Globus pallidus (tissue), 1 donor: ENCODE results near the gene ZNF432.
A peak's percentile ranks its signal among the peaks of the same experiment; 100 is the strongest.
"Not testable (repeated sequence)": the region's sequence is repeated elsewhere in the genome, so short reads cannot be mapped to it uniquely, and the experiment has no call there.

Source experiments
- DNase-seq: peaks from one replicate; pipeline ENCODE4 v3.0.0-alpha.2; 2015; ENCODE audit warnings: low spot score

The ZNF432 gene

DNA sequence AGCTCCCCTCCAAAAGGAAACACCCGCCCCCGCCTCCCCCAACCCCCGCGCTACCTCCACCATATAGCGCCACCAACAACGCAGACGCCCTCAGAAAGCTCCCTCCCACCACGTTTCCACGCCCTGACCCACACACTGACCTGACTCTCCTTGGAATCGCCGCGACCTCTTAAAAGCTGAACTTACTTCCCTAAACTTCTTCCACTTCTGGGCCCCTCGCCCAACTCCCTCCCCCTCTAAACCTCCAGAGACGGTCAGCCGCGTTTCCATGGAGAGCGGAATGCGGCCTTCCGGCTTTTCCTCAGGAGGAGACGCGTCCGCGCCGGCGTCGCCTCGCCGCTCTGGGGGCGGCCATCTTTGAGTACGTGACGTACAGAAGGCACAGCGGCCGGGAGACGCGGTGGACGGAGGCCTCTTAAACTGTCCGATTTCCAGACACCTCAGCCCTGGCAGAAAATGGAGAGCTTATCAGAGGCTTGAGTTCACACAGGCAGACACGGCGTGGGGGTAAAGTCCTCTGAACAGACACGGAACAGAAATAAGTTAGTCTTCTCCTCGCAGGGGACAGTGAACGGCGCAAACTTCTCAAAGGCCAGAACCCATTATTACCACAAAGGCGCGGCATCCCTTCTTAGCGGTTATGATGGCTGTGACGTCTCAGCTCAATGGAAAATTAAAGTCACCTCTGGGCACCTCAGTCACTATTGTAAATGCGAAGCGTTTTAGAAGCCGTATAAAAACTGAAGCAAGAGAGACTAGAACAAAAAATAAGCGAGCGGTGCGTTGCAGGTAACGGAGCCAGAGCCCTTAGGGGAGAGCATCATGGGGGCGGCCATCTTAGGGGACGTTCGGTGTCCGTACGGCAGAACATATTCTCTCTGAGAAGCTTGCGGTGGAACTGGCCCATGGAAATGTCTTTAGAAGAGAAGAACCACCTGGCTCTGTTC, at the start of gene ZNF432:
ZNF432 (minus strand) TSS at position 284 of the 947 bp plus-strand sequence. CDS start 1,970 bp downstream, outside the sequence.
- peak; percentile 94 for DNase-seq

GRCh38 chr19:52096416-52096815, 47.8 kb upstream of the ZNF432 start:
- not testable (repeated sequence) for DNase-seq

DNA sequence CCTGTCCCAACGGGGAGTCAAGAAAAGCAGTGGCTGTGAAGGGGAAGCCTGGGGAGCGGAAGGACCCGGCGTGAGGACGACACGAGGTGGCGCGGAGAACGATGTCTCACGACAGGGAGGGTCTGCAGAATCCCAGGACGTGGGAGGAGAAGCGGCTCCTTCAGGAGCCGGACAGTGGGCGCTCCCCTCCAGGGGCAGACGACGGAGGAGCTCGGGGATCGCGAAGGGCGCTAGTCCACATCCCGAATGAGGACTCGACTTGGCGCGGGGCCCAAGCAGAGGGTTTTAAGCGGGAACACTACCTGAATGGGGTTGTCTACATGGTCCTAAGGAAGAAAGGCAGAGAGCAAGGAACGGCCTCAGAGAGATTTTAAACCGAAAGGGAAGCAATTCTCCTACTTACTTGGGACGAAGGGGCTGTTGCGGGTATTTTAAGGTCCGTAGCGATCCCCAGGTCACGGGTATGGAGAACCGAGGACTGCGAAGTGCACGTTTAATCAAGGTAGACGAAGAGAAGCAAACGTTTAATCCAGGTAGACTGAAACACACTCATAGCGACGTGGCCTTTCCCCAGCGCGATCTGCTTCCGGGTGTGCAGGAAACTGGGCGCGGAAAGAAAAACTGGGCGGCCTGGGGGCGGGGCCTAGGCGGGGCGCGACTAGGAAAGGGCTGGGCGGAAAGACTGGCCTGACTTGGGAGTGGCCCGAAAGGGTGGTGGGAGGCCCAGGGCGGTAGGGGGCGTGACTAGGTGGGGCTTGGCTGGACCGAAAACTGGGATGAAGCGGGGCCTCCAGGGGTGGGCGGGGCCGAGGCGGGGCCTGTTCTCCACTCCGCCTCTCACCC, 46.8 kb upstream of the ZNF432 start, which contains the start of gene ZNF841:
ZNF841 (minus strand) TSS at position 594 of the 843 bp plus-strand sequence. CDS start 10,964 bp downstream, outside the sequence.
- peak; percentile 92 for DNase-seq

DNA sequence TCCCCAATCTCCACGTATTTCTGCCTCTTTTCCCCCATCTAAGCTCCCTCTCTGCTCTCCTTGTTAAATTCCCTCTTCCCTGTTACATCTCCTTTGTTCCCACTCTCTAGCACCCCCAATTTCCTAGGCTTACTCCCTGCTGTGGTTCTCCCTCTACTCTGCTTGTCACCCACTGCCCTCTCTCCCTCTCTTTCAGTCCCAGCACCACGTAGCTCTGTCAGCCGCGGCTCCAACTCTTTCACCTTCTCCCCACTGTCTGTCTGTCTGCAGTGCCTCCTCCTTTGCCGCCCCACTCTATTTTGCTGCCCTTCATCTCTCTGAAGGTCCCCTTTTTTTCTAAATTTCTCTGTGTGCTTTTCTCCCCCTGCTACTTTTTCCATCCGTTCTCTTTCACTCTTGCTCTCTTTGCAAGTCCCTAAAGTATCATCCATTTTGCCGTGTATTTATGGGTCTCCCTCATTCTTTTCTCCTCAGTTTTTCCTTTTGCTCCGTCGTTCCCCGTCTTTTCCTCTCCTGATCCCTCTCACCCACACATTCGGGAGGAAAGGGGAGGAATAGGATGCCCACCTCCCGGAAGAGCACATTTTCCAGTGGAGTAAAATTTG, 46.0 kb upstream of the ZNF432 start:
- DNase-seq = no peak

DNA sequence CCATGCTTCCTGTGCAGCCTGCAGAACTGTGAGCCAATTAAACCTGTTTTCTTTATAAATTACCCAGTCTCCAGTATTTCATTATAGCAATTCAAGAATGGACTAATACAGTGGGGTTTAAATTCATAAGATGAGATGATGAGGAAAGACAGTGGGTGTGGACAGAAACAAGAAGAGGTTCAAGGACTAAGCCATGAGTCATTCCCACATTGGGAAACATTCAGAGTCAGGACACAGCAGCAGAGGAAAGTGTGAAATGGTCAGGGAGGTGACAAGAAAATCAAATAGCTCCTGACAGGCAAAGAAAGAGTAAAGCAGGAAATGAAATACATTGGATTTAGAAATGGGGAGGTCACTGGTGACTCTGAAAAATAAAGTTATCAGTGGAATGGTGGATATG, 37.8 kb upstream of the ZNF432 start:
- no peak for DNase-seq

- DNase-seq = no peak
Observed at GRCh38 chr19:52070496-52070895, 21.9 kb upstream of the ZNF432 start.

- DNase-seq = no peak
Observed at GRCh38 chr19:52069653-52070052, 21.0 kb upstream of the ZNF432 start.

DNA sequence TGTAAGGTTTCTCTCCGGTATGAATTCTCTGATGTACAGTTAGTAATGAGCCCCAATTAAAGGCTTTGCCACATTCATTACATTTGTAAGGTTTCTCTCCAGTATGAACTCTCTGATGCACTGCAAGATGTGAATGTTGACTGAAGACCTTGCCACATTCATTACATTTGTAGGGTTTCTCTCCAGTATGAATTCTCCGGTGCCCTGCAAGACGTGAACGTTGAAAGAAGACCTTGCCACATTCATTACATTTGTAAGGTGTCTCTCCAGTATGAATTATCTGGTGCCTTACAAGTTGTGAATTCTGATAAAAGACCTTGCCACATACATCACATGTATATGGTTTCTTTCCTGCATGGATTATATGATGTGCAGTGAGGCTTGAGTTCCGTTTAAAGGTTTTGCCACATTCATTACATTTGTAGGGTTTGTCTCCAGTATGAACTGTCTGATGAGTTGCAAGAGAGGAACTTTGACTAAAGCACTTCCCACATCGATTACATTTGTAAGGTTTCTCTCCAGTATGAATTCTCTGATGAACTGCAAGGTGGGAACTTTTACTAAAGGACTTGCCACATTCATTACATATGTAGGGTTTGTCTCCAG, 17.7 kb upstream of the ZNF432 start:
- DNase-seq = no peak

DNA sequence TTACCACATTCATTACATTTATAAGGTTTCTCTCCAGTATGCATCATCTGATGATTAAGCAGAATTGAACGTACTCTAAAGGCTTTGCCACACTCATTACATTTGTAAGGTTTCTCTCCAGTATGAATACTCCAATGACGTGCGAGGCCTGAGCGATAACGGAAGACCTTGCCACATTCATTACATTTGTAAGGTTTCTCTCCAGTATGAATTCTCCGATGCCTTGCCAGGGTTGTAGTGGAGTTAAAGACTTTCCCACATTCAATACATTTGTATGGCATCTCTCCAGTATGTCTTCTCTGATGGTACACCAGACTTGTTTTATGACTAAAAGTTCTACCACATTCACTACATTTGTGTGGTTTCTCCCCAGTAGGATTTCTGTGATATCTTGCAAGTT, 16.8 kb upstream of the ZNF432 start:
- DNase-seq = no peak

- not testable (repeated sequence) for DNase-seq
Observed at GRCh38 chr19:52056480-52056879, 7.8 kb upstream of the ZNF432 start.

GRCh38 chr19:52051736-52052135, 3.1 kb upstream of the ZNF432 start:
- not testable (repeated sequence) for DNase-seq

GRCh38 chr19:52039169-52039568, 9.5 kb downstream of the ZNF432 start:
- no peak for DNase-seq

DNA sequence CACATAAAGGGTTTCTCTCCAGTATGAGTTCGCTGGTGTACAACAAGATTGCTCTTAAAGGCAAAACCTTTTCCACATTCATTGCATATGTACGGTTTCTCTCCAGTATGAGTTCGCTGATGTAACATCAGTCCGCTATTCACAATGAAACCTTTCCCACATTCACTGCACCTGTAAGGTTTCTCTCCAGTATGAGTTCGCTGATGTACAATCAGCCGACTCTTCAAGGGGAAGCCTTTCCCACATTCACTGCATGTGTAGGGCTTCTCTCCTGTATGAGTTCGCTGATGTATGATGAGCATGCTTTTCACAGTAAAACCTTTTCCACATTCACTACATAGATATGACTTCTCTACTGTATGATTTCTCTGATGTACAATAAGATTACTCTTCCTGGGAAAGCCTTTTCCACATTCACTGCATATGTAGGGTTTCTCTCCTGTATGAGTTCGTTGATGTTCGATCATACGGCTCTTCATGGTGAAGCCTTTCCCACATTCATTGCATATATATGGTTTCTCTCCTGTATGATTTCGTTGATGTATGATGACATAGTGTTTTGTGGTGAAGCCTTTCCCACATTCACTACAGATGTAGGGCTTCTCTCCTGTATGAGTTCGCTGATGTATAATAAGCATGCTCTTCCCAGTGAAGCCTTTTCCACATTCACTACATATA, 14.4 kb downstream of the ZNF432 start:
- no peak for DNase-seq

DNA sequence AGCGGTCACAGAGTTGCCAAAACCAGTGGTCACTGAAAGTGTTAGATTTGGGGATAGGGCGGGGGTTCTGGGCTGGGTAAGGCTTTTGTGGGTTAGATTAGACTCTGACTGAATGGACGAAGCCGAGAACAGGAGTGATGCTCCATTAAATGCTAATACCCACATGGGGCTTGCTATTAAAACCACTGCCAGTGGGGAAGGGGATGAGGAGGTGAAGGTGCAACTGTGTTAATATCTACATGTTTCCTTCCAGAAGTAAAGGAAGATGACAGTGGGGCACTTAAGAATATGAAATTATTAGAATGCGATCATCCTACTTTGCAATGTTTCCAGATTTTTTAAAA, 19.9 kb downstream of the ZNF432 start:
- DNase-seq = no peak

DNA sequence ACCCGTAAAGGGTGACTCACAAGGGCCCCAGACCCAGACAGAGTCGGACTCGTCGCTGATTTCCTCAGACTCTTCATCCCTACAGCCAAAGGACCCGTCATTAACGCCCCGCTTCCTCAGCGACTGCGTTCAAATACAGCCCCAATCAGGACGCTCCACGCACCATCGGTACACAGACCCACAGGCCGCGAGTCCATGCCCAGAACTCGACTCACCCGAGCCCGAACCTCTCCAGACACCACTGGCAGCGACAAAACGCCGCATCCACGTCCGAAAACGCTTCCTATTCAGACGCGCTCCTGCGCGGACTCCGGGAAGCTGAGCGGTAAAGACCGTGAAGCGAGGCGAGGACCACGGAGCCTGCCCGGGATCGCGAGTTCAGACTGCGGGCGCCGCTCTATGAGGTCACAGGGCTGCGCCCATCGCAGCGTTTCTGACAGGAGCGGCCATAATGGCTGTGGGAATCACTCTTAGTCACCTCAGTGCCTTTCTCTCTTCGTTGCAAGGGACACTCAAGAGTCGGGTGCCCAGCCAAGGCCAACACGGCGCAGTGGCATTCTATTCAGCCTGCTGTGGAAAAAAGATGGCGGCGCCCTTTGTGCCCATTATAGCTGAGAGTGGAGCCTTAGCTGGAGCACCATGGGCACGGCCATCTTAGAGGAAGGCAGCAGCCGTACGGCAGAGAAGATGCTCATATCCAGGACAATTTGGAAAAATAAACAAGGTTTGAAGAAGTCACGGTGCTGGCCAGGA, 20.4 kb downstream of the ZNF432 start, which contains the start of gene ZNF614:
ZNF614 (minus strand) TSS at position 353 of the 753 bp plus-strand sequence. CDS start 2,634 bp downstream, outside the sequence.
- DNase-seq = peak; percentile 91

DNA sequence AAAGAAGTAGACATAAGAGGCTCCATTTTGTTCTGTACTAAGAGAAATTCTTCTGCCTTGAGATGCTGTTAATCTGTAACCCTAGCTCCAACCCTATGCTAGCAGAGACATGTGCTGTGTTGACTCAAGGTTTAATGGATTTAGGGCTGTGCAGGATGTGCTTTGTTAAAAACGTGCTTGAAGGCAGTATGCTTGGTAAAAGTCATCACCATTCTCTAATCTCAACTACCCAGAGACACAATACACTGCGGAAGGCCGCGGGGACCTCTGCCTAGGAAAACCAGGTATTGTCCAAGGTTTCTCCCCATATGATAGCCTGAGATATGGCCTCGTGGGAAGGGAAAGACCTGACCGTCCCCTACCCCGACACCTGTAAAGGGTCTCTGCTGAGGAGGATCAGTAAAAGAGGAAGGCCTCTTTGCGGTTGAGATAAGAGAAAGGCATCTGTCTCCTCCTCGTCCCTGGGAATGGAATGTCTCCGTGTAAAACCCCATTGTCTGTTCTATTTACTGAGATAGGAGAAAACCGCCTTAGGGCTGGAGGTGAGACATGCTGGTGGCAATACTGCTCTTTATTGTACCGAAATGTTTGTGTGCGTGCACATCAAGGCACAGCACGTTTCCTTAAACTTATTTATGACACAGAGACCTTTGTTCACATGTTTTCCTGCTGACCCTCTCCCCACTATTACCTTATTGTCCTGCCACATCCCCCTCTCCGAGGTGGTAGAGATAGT, 22.2 kb downstream of the ZNF432 start:
- not testable (repeated sequence) for DNase-seq

DNA sequence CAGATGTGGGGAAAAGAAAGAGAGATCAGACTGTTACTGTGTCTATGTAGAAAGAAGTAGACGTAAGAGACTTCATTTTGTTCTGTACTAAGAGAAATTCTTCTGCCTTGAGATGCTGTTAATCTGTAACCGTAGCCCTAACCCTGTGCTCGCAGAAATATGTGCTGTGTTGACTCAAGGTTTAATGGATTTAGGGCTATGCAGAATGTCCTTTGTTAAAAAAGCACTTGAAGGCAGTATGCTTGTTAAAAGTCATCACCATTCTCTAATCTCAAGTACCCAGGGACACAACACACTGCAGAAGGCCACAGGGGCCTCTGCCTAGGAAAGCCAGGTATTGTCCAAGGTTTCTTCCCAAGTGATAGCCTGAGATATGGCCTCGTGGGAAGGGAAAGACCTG, 24.2 kb downstream of the ZNF432 start:
- DNase-seq = not testable (repeated sequence)

DNA sequence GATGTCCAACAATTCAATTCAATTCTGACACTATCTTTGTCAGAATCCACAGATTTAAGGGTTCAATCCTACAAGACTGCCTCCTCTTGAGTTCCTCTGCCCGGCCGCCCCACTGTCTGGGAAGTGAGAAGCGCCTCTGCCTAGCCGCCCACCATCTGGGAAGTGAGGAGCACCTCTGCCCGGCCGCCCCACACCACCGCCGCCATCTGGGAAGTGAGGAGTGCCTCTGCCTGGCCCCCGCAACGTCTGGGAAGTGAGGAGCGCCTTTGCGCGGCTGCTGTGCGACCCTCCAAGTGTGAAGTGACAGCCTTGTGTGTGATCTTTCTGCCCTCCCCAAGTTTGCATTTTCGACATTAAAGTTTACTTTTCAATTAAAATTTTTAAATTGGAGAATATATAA, 26.4 kb downstream of the ZNF432 start:
- no peak for DNase-seq

GRCh38 chr19:52020506-52020905, 28.1 kb downstream of the ZNF432 start:
- DNase-seq = no peak

GRCh38 chr19:52010674-52011073, 38.0 kb downstream of the ZNF432 start:
- DNase-seq = no peak
